ENCODE data around the gene ANTXR2. TPM values are rescaled to one million over a fixed set of nuclear protein-coding genes. Genes with fewer than 3 reads are reported as not detected.

Gene ANTXR2
- total RNA-seq, 6 donors from 2014 or later: 26.0 to 61.0 (median 37.5) TPM

- WGBS, 2 donors: 78 to 86% methylated on average over 1 of the region's 1 CpG
- Histone ChIP-seq H3K9me3 (peaks cover 0 to 8% (median 4%) of the 10 kb centered on the region in 4 donors), H3K27ac (no peak overlapping the region), H3K27me3 (no peaks in the 10 kb centered on the region), H3K4me1 (no peaks in the 10 kb centered on the region), H3K36me3 (no peaks in the 10 kb centered on the region), H3K4me3 (no peak overlapping the region)
- DNase-seq (no peak), ATAC-seq (ENCODE audit: low FRiP score in 2 of 2) (no peak)
- TF ChIP-seq, protein P1, sequence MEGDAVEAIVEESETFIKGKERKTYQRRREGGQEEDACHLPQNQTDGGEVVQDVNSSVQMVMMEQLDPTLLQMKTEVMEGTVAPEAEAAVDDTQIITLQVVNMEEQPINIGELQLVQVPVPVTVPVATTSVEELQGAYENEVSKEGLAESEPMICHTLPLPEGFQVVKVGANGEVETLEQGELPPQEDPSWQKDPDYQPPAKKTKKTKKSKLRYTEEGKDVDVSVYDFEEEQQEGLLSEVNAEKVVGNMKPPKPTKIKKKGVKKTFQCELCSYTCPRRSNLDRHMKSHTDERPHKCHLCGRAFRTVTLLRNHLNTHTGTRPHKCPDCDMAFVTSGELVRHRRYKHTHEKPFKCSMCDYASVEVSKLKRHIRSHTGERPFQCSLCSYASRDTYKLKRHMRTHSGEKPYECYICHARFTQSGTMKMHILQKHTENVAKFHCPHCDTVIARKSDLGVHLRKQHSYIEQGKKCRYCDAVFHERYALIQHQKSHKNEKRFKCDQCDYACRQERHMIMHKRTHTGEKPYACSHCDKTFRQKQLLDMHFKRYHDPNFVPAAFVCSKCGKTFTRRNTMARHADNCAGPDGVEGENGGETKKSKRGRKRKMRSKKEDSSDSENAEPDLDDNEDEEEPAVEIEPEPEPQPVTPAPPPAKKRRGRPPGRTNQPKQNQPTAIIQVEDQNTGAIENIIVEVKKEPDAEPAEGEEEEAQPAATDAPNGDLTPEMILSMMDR (IDR thresholded peaks at IDR 0.05): no peak
- TF ChIP-seq POLR2AphosphoS5 (IDR thresholded peaks at IDR 0.05) (no peak), EP300 (IDR thresholded peaks at IDR 0.05) (no peak)
Measured at GRCh38 chr4:80104927-80105326, 31.9 kb upstream of the ANTXR2 start.

GRCh38 chr4:80103629-80104028 is 30.6 kb upstream of the ANTXR2 start:
- TF ChIP-seq, protein P1 (IDR thresholded peaks at IDR 0.05): no peak
- TF ChIP-seq POLR2AphosphoS5 (IDR thresholded peaks at IDR 0.05) (no peak), POLR2A (IDR thresholded peaks at IDR 0.05) (no peak), EP300 (IDR thresholded peaks at IDR 0.05) (no peak)
- no peak overlapping the region for H3K27ac ChIP-seq
- 45 to 48% methylated on average over 2 of the region's 2 CpGs for WGBS, 2 donors
- H3K9me3 ChIP-seq: peaks cover 0 to 8% (median 4%) of the 10 kb centered on the region in 4 donors
- ATAC-seq (ENCODE audit: low FRiP score in 2 of 2) (no peak), DNase-seq (no peak)
- no peaks in the 10 kb centered on the region for H3K4me1 ChIP-seq
- H3K27me3 ChIP-seq: no peaks in the 10 kb centered on the region
- no peak overlapping the region for H3K4me3 ChIP-seq
- no peaks in the 10 kb centered on the region for H3K36me3 ChIP-seq

DNA sequence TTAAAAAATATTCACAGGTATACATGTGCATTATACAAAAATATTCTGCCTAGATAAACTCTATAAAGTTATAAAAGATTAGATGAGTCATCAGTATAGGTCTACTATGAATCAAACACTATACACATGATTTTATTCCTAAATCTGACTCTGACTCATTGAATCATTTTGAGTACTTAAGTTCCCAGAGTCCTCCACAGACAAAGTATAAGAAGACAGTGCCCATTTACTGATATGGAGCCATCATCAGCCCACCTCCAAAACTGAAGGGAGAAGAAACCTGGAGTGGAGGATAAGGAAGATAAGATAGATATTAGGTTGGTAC is 28.7 kb upstream of the ANTXR2 start:
- no peaks in the 10 kb centered on the region for H3K27me3 ChIP-seq
- no peak overlapping the region for H3K27ac ChIP-seq
- TF ChIP-seq POLR2A (IDR thresholded peaks at IDR 0.05): no peak
- no peak for TF ChIP-seq POLR2AphosphoS5 (IDR thresholded peaks at IDR 0.05)
- TF ChIP-seq EP300 (IDR thresholded peaks at IDR 0.05): no peak
- TF ChIP-seq, protein P1 (IDR thresholded peaks at IDR 0.05): no peak
- H3K4me3 ChIP-seq: no peak overlapping the region
- H3K4me1 ChIP-seq: peaks cover 0 to 11% (median 1%) of the 10 kb centered on the region in 4 donors
- ATAC-seq (ENCODE audit: low FRiP score in 2 of 2): no peak
- no peaks in the 10 kb centered on the region for H3K36me3 ChIP-seq
- DNase-seq: no peak
- peaks cover 0 to under 1% (median 0%) of the 10 kb centered on the region in 4 donors for H3K9me3 ChIP-seq

DNA sequence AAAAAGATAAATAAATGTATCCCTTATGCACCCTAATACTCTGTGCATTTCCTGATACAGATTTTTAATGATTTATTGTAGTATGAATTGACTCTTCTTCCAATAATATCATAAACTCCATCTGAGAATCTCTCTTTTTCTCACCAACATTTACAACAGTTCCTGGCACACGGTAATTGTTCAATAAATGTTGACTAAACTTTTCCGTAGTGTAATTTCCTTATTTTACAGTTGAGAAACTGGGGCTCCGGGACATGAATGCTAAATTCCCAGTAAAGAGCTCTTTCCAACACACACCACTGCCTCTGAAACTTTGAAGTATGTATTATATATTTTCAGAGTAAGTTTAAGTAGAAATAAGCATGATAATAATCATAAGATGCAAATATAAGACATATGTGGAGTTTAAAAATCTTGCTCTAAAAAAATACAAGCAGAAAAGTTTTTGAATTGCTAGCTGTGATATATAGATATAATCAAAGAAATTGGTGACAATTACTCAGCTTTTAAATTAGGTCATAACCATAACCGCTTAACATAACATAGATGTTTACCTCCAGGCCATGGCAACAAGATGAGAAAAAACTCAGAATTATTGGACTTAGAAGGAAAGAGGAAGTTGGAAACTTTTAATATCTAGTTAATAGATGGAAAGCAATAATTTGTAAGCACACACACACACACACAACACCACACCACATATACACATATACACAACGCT is 28.2 kb upstream of the ANTXR2 start:
- ATAC-seq (ENCODE audit: low FRiP score in 2 of 2): no peak
- 71 to 76% methylated on average over 5 of the region's 5 CpGs for WGBS, 2 donors
- Histone ChIP-seq H3K27ac (no peak overlapping the region), H3K36me3 (no peaks in the 10 kb centered on the region), H3K27me3 (no peaks in the 10 kb centered on the region), H3K9me3 (no peaks in the 10 kb centered on the region), H3K4me3 (no peak overlapping the region), H3K4me1 (peaks cover 0 to 11% (median 1%) of the 10 kb centered on the region in 4 donors)
- no peak for DNase-seq
- TF ChIP-seq POLR2AphosphoS5 (IDR thresholded peaks at IDR 0.05): no peak
- no peak for TF ChIP-seq POLR2A (IDR thresholded peaks at IDR 0.05)
- no peak for TF ChIP-seq EP300 (IDR thresholded peaks at IDR 0.05)
- TF ChIP-seq, protein P1 (IDR thresholded peaks at IDR 0.05): no peak

- WGBS, 2 donors: 74 to 84% methylated on average over 1 of the region's 1 CpG
- no peak overlapping the region for H3K4me3 ChIP-seq
- no peaks in the 10 kb centered on the region for H3K27me3 ChIP-seq
- no peak for TF ChIP-seq POLR2A (IDR thresholded peaks at IDR 0.05)
- no peak for TF ChIP-seq EP300 (IDR thresholded peaks at IDR 0.05)
- TF ChIP-seq, protein P1 (IDR thresholded peaks at IDR 0.05): no peak
- TF ChIP-seq POLR2AphosphoS5 (IDR thresholded peaks at IDR 0.05): no peak
- H3K36me3 ChIP-seq: no peaks in the 10 kb centered on the region
- no peaks in the 10 kb centered on the region for H3K9me3 ChIP-seq
- DNase-seq (no peak), ATAC-seq (ENCODE audit: low FRiP score in 2 of 2) (no peak)
- peaks cover 0 to 11% (median 1%) of the 10 kb centered on the region in 4 donors for H3K4me1 ChIP-seq
- no peak overlapping the region for H3K27ac ChIP-seq
Measured at GRCh38 chr4:80099671-80100070, 26.6 kb upstream of the ANTXR2 start.
